Left ventricle myocardium inferior (tissue), 1 donor: ENCODE measurements around the gene HOXC11. TPM values are rescaled to one million over a fixed set of nuclear protein-coding genes. Genes with fewer than 3 reads are reported as not detected.
A peak's percentile ranks its signal among the peaks of the same experiment; 100 is the strongest.

ENCODE experiments used
- DNase-seq: peaks from one replicate; pipeline ENCODE4 v3.0.0-alpha.2; 2020
- H3K27ac ChIP-seq: fragments of 200-600 bp; replicated peaks from 2 replicates; pipeline ENCODE4 v1.8.0; 2021
- H3K27me3 ChIP-seq: fragments of 200-600 bp; 2 replicates; pipeline ENCODE4 v1.8.0; 2021; ENCODE audit warnings: low read depth
- H3K36me3 ChIP-seq: fragments of 200-600 bp; 2 replicates; pipeline ENCODE4 v1.8.0; 2021
- H3K4me1 ChIP-seq: fragments of 200-600 bp; 2 replicates; pipeline ENCODE4 v1.8.0; 2021
- H3K4me3 ChIP-seq: fragments of 200-600 bp; 2 replicates; pipeline ENCODE4 v1.8.0; 2021; ENCODE audit warnings: mild to moderate bottlenecking, moderate library complexity
- H3K9me3 ChIP-seq: fragments of 200-600 bp; replicated peaks from 2 replicates; pipeline ENCODE4 v1.8.0; 2021
- intact Hi-C: fragments of 100-400 bp; cut with micrococcal nuclease; formaldehyde crosslinking; loops from one replicate; pipeline ENCODE4 v1.11.0; 2022
- total RNA-seq: library from RNA; stranded (reverse); fragmentation: NEBNext Ultra II Directional; extraction: Animal tissue kit (Norgen Biotek cat#: 25700); gene quantifications from one replicate; pipeline ENCODE4 v1.2.1, GENCODE V29; 2021
- TF ChIP-seq, protein P1 (sequence below): fragments of 200-600 bp; IDR thresholded peaks from 2 replicates; pipeline ENCODE4 v1.8.0; 2021; ENCODE audit warnings: antibody characterized with exemption, mild to moderate bottlenecking, borderline replicate concordance
- donor health status: DM: no; HTN: yes; CAD: no; lungs with severe emphysema.

The HOXC11 gene
- total RNA-seq, 1 donor from 2014 or later, result not detected

DNA sequence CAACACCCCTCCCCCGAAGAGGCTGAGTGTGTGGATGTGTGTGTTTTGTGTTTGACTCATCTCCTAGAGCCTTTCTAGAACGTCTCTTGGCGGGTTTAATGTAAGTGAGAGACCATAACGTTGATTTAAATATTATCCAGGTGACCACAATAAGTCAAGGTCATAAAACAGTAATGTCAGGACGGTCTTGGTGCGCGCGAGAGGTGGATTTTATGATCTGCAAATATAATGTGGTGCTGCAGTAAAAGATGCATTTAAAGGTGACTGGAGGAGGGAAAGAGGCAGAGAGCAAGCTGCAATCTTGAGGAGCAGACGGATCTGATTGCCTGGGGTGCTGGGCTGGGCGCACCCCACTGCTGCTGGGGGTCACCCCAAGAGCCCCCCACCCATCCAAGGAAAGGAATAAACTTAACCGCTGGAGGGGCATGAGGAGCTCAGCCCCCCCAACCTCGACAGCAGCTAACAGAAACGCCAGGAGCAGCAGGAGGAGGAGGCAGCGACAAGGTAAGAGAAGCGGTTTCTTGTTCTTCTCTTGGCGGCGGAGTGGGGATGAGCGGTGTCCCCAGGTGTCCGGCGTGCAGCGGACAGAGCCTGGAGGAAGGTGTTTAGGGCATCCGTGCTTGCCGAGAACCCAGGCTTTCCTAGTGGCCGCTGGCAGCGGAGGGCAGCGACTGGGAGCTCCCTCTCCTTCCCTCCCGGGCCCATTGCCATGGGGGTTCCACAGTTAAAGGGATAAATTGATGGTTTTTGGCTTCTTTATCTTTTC lies 17.6 kb downstream of the HOXC11 start:
- H3K4me3 ChIP-seq, result no peak overlapping the region
- no peak overlapping the region for H3K27ac ChIP-seq
- H3K36me3 ChIP-seq, result no peaks in the 10 kb centered on the region
- peaks cover 100% of the 10 kb centered on the region for H3K27me3 ChIP-seq
- TF ChIP-seq, protein P1, sequence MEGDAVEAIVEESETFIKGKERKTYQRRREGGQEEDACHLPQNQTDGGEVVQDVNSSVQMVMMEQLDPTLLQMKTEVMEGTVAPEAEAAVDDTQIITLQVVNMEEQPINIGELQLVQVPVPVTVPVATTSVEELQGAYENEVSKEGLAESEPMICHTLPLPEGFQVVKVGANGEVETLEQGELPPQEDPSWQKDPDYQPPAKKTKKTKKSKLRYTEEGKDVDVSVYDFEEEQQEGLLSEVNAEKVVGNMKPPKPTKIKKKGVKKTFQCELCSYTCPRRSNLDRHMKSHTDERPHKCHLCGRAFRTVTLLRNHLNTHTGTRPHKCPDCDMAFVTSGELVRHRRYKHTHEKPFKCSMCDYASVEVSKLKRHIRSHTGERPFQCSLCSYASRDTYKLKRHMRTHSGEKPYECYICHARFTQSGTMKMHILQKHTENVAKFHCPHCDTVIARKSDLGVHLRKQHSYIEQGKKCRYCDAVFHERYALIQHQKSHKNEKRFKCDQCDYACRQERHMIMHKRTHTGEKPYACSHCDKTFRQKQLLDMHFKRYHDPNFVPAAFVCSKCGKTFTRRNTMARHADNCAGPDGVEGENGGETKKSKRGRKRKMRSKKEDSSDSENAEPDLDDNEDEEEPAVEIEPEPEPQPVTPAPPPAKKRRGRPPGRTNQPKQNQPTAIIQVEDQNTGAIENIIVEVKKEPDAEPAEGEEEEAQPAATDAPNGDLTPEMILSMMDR, result no peak
- intact Hi-C loops, result no loop called here
- DNase-seq, result no peak
- peaks cover 32% of the 10 kb centered on the region for H3K4me1 ChIP-seq
- H3K9me3 ChIP-seq, result no peaks in the 10 kb centered on the region

DNA sequence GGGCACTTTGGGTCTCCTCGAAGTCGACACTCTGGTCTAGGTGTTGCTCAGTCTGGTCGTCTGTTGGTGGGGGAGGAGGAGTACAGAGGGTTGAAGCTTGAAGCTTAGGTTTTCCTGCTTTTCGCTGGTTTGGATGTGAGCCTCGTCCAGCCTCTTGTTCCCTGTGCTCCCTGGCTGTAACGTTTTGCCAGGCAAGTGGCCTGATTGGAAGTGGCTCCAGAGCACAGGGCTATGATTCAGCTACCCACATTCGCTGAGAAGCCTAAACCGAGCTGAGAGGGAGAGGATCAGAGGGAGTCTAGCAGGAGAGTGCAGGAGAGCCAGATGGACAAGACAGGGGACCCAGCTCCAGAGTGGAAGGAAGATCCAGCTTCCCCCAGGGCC lies 18.1 kb downstream of the HOXC11 start:
- TF ChIP-seq, protein P1, result no peak
- no peak for DNase-seq
- H3K27me3 ChIP-seq, result peaks cover 100% of the 10 kb centered on the region
- intact Hi-C loops, result no loop called here
- no peak overlapping the region for H3K27ac ChIP-seq
- H3K36me3 ChIP-seq, result no peaks in the 10 kb centered on the region
- H3K9me3 ChIP-seq, result no peaks in the 10 kb centered on the region
- peaks cover 32% of the 10 kb centered on the region for H3K4me1 ChIP-seq
- H3K4me3 ChIP-seq, result no peak overlapping the region

DNA sequence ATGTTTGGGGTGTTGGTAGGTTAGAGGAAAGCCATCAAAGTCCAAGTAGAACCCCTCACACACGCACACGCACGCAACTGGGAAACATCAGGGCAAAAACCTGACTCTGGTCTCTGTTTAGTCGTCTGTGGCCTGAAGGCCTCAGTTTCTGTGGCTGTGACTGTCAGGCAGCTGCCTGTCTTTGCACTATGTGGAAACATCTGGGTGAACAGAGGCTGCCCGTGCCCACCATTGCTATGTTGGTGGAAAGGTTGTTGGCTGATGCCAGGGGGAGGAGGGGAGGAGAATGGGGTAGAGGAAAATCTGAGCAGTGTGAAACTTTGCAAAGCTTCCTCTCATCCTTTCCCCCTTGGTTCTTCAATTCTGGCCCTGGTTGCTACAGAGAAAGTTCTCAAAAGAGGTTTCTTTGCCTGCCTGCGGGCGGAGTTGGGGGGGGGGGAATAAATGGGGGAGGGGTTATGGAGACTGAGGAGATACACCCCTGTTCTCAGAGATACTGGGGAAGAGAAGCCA lies 19.5 kb downstream of the HOXC11 start:
- Histone ChIP-seq H3K9me3 (no peaks in the 10 kb centered on the region), H3K36me3 (no peaks in the 10 kb centered on the region), H3K27me3 (peaks cover 100% of the 10 kb centered on the region), H3K27ac (no peak overlapping the region), H3K4me3 (no peak overlapping the region), H3K4me1 (peaks cover 31% of the 10 kb centered on the region)
- TF ChIP-seq, protein P1, result no peak
- DNase-seq, result no peak
- intact Hi-C loops, result no loop called here

DNA sequence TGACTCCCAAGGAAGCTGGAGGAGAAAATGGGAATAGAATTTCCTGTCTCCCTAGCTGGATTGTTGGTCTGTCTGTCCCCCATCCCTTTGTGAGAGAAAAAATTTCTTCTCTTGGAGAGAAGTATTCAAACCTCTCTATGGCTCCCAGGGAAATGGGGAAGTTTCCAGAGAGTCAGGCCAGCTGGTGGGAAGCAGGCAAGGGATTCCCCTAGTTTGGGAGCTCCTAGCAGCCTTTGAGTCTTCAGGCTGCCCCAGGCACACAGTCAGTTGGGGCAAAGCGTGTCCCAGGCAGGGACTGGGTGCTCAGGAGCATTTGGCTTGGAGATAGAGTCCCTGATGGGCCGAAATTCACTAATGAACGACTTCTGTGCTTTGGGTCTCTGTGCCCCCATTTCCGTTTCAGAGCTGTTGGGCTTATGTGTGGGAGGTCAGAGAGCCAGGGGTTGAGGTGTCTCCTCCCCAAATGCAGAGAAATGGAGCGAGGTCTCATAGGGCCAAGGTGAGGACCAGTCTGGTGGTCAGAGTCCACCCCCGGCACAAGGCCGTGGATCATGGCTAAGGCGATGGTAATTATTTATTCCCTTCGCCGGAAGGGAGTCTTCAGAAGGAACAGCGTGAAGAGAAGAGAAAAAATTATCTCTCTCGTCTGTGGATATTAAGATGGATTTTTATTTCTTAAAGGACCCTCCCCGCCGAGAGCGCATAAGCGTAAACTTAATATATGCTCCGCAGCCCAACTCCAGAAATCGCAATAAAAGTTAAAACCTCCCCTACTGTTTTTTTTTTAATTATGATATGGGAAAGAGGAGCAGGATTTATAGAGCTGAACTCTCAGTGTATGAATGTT lies 20.5 kb downstream of the HOXC11 start:
- H3K27ac ChIP-seq, result no peak overlapping the region
- peaks cover 31% of the 10 kb centered on the region for H3K4me1 ChIP-seq
- no peak for DNase-seq
- H3K9me3 ChIP-seq, result no peaks in the 10 kb centered on the region
- H3K36me3 ChIP-seq, result no peaks in the 10 kb centered on the region
- TF ChIP-seq, protein P1, result no peak
- no peak overlapping the region for H3K4me3 ChIP-seq
- intact Hi-C loops, result no loop called here
- peaks cover 100% of the 10 kb centered on the region for H3K27me3 ChIP-seq

DNA sequence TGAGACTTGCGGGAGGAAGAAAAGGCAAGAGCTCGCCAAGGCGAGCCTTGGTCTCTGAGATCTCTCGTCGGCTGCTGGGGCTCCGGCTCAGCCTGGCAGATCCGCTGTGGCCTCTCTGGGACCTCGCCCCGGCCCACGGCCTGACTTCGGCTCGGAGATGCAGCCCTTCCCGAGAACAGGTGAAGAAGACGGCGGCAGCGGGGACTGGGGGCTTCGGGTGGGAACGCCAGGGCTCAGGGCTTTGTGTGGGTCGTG lies 21.0 kb downstream of the HOXC11 start:
- Histone ChIP-seq H3K27ac (no peak overlapping the region), H3K9me3 (no peaks in the 10 kb centered on the region), H3K4me3 (peak overlapping the region; percentile 66), H3K4me1 (peaks cover 30% of the 10 kb centered on the region), H3K36me3 (no peaks in the 10 kb centered on the region), H3K27me3 (peaks cover 100% of the 10 kb centered on the region)
- intact Hi-C loops, result no loop called here
- no peak for DNase-seq
- TF ChIP-seq, protein P1, result no peak
